Tibial nerve (tissue), 4 donors: Measurements from ENCODE around the gene BNC2.

ENCODE experiments used
- EP300 ChIP-seq, 2 donors: sonication (generic); formaldehyde crosslinking; IDR thresholded peaks; one replicate each; pipeline ENCODE4 v1.6.1; 2017; ENCODE audit warnings: antibody characterized with exemption in 2 of 2, mild to moderate bottlenecking in 1 of 2
- TF ChIP-seq, protein P1 (sequence below), 5 experiments: fragments of 200-600 bp in 3 of 5; fragments of 450-650 bp in 2 of 5; sonication (generic) in 3 of 5; IDR thresholded peaks; one replicate each; pipeline ENCODE4 v1.5.1; 2016 to 2019; ENCODE audit warnings: antibody characterized with exemption in 5 of 5, mild to moderate bottlenecking in 3 of 5, moderate library complexity in 2 of 5

DNA sequence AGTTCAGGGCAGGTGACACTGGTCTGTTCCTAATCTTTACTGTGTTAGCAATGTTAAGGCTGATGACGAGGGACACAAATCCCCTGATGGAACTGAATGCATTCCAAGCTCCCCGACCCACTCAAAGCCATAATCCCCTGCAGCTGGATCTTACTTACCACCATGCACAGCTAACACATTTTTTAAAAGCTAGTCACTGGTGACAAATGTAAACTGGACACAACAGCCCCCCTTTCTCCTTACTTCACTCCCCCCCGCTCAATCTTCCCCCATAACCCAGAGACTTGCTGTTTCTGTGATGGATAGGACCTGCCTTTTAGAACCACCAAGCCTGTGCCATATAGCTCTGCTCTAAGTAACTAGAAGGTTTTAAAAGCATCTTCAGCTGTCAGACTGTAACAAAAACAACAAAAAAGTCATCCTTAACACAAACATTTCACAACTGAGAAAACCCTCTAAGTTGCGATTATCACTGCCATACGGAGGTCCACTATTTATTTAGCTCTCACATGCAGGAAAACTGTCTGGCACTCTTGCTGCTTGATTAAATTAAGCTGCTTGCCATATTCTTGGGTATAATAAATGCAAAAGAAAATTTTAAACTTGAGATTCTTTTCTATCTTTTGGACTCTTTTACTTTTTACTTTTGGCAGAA is 44.4 kb downstream of the BNC2 start:
- TF ChIP-seq, protein P1, sequence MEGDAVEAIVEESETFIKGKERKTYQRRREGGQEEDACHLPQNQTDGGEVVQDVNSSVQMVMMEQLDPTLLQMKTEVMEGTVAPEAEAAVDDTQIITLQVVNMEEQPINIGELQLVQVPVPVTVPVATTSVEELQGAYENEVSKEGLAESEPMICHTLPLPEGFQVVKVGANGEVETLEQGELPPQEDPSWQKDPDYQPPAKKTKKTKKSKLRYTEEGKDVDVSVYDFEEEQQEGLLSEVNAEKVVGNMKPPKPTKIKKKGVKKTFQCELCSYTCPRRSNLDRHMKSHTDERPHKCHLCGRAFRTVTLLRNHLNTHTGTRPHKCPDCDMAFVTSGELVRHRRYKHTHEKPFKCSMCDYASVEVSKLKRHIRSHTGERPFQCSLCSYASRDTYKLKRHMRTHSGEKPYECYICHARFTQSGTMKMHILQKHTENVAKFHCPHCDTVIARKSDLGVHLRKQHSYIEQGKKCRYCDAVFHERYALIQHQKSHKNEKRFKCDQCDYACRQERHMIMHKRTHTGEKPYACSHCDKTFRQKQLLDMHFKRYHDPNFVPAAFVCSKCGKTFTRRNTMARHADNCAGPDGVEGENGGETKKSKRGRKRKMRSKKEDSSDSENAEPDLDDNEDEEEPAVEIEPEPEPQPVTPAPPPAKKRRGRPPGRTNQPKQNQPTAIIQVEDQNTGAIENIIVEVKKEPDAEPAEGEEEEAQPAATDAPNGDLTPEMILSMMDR (IDR thresholded peaks at IDR 0.05) = no peak
- no peak for TF ChIP-seq EP300 (IDR thresholded peaks at IDR 0.05)
